Measurements from ENCODE around the gene FAM156B. TPM values are rescaled to one million over a fixed set of nuclear protein-coding genes. Genes with fewer than 3 reads are reported as not detected.
"Not testable (repeated sequence)": the region's sequence is repeated elsewhere in the genome, so short reads cannot be mapped to it uniquely, and the experiment has no call there.

The FAM156B gene
- total RNA-seq, 1 donor from 2014 or later = 20.1 TPM

GRCh38 chrX:52870046-52870445 is 27.1 kb upstream of the FAM156B start:
- Mint-ChIP-seq H3K4me1 (ENCODE audit: unreplicated experiment) (no peaks in the 10 kb centered on the region), H3K27ac (no peak overlapping the region), H3K4me3 (no peak overlapping the region), H3K9me3 (no peaks in the 10 kb centered on the region), H3K36me3 (no peaks in the 10 kb centered on the region), H3K27me3 (peaks cover 15% of the 10 kb centered on the region)
- TF ChIP-seq CTCF (conservative IDR thresholded peaks at IDR 0.05) = no peak
- DNase-seq (ENCODE audit: extremely low spot score, unreplicated experiment) = no peak

DNA sequence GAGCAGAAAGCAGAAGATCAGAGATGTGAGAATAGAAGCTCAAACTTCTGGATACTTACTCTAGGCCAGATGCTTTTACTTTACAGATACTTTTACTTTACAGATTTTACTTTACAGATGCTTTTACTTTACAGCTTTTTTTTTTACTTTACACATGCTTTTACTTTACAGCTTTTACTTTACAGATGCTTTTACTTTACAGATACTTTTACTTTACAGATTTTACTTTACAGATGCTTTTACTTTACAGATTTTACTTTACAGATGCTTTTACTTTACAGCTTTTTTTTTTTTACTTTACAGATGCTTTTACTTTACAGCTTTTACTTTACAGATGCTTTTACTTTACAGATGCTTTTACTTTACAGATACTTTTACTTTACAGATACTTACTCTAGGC is 23.3 kb upstream of the FAM156B start:
- not testable (repeated sequence) for H3K4me1 Mint-ChIP-seq (ENCODE audit: unreplicated experiment); H3K36me3 Mint-ChIP-seq; DNase-seq (ENCODE audit: extremely low spot score, unreplicated experiment); H3K9me3 Mint-ChIP-seq; H3K27ac Mint-ChIP-seq; H3K4me3 Mint-ChIP-seq
- H3K27me3 Mint-ChIP-seq = peaks cover 21% of the 10 kb centered on the region

DNA sequence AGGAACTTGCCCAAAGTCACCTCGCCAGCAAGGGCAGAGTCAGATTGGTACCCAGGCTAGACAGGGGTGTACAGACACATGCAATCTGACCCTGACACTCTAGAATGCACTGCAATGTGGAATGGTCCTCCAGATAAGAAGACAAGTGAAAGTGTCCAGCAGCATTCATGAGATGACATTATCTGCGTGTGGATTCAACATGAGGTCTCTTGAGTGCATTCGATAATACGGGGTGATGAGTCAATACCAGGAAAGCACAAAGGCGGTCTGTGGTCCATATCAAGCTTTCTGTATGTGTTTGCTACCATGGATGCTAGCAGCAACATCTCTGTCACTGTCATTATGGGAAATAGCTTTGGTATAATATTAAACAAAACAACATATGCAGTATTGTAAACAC is 22.5 kb upstream of the FAM156B start:
- Mint-ChIP-seq H3K4me3 (no peak overlapping the region), H3K36me3 (no peaks in the 10 kb centered on the region), H3K4me1 (ENCODE audit: unreplicated experiment) (no peaks in the 10 kb centered on the region), H3K27ac (no peak overlapping the region), H3K27me3 (peaks cover 17% of the 10 kb centered on the region), H3K9me3 (no peaks in the 10 kb centered on the region)
- no peak for TF ChIP-seq CTCF (conservative IDR thresholded peaks at IDR 0.05)
- DNase-seq (ENCODE audit: extremely low spot score, unreplicated experiment) = no peak

GRCh38 chrX:52875436-52875835 is 21.7 kb upstream of the FAM156B start:
- not testable (repeated sequence) for H3K36me3 Mint-ChIP-seq; H3K4me1 Mint-ChIP-seq (ENCODE audit: unreplicated experiment); H3K4me3 Mint-ChIP-seq; H3K9me3 Mint-ChIP-seq; H3K27ac Mint-ChIP-seq; DNase-seq (ENCODE audit: extremely low spot score, unreplicated experiment)
- H3K27me3 Mint-ChIP-seq = peaks cover 14% of the 10 kb centered on the region

DNA sequence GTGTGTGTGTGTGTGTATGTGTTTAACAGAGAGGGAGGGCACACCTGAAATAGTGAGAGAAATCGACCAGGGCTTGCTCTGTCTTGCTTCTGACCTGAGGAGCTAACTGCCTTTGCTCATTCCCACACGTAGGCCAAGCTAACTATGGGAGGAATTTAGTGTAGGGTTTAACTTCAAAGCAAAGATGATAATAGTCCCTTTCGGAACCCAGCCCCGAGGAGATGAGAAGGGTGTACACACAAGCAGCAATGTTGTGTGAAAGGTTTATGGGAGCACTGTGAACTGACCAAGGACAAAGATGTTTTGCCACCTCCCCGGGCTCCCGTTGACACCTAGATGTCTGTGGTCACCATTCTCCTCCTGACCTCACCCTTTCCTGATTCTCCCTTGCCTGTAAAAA is 20.7 kb upstream of the FAM156B start:
- H3K9me3 Mint-ChIP-seq; H3K4me1 Mint-ChIP-seq (ENCODE audit: unreplicated experiment); H3K27ac Mint-ChIP-seq; DNase-seq (ENCODE audit: extremely low spot score, unreplicated experiment); H3K36me3 Mint-ChIP-seq; H3K4me3 Mint-ChIP-seq: not testable (repeated sequence)
- H3K27me3 Mint-ChIP-seq = peaks cover 14% of the 10 kb centered on the region

DNA sequence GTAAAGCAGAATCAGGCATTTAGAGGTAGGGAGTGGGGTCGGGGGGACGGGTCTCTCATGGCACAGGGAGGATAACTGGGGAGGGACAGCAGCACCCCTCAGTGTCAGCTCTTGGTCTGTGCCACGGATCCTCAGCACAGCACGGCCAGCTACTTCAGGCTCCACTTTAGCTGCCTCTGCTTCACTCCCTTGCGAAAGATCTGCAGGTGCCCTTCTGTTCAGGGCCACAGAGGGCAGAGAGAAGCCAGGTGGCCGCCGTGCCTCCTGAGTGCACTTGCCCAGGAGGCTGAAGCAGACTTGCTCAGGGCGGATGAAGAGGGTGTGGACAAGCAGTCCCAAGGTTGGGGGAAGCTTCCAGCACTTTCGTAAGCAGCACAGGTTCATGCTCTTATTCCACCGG is 9.7 kb upstream of the FAM156B start:
- H3K4me3 Mint-ChIP-seq, H3K9me3 Mint-ChIP-seq, H3K27ac Mint-ChIP-seq: not testable (repeated sequence)

GRCh38 chrX:52888090-52888489 is 9.0 kb upstream of the FAM156B start:
- H3K27me3 Mint-ChIP-seq; H3K4me3 Mint-ChIP-seq; H3K9me3 Mint-ChIP-seq; H3K36me3 Mint-ChIP-seq; DNase-seq (ENCODE audit: extremely low spot score, unreplicated experiment); H3K4me1 Mint-ChIP-seq (ENCODE audit: unreplicated experiment); H3K27ac Mint-ChIP-seq: not testable (repeated sequence)

More for the DNA sequence above, 9.7 kb upstream of the FAM156B start:
- H3K4me1 Mint-ChIP-seq (ENCODE audit: unreplicated experiment); H3K27me3 Mint-ChIP-seq; H3K36me3 Mint-ChIP-seq; DNase-seq (ENCODE audit: extremely low spot score, unreplicated experiment): not testable (repeated sequence)

DNA sequence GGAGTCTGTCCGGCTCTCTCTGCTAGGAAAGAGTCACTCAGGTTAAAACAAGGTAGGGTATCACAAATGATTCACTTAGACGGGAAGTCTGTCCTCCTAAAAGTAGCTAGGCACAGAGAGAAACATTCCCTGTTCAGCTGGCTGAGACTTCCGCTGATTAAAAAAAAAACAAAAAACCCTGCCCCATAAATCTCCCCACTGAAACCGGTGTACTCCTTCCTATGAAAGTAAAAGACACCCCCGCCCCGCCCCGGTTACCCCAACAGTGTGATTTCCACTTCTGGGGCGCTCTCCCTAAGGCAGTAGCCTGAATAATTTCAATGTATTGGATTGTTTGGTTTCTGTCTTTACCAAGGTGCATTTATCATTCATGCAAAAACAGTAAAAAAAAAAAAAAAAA is 692 bp upstream of the FAM156B start:
- not testable (repeated sequence) for H3K27ac Mint-ChIP-seq; H3K4me1 Mint-ChIP-seq (ENCODE audit: unreplicated experiment); H3K9me3 Mint-ChIP-seq; DNase-seq (ENCODE audit: extremely low spot score, unreplicated experiment); H3K4me3 Mint-ChIP-seq; H3K36me3 Mint-ChIP-seq; H3K27me3 Mint-ChIP-seq

DNA sequence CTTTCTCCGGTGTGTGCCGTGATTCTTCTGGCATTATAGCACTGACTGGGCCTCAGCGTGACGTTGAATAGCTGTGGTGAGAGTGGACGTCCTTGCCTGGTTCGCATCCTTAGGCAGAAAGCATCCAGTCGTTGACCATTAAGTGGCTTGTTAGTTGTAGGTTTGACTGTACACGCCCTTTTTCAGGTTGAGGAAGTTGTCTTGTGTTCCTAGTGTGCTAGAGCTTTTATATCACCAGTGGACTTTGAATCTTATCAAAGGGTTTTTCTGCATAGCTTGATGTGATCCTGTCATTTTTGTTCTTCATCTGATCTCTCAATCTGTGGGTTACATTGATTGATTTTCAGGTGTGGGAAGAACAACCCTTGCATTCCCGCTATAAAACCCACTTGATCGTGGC is 8.4 kb downstream of the FAM156B start:
- DNase-seq (ENCODE audit: extremely low spot score, unreplicated experiment); H3K4me3 Mint-ChIP-seq: not testable (repeated sequence)

DNA sequence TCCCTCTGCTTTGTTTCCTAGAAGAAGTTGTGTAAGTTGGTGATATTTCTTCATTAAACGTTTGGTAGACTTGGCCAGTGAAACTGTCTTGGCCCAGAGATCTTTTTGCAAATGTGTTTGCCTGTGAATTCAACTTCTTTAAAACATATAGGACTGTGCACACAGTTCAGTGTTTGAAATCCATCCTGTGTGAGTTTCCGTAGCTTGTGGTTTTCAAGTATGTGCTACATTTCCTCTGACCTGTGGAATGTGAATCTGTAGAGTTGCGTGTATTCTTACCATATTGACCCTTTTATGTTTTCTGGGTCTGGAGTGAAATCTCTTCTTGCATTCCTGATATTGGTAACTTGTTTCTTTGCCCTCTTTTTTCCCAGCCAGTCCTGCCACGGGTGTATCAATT is 8.9 kb downstream of the FAM156B start:
- H3K27me3 Mint-ChIP-seq, H3K9me3 Mint-ChIP-seq: not testable (repeated sequence)

More for the DNA sequence above, 8.4 kb downstream of the FAM156B start:
- H3K27ac Mint-ChIP-seq; H3K9me3 Mint-ChIP-seq; H3K4me1 Mint-ChIP-seq (ENCODE audit: unreplicated experiment); H3K27me3 Mint-ChIP-seq; H3K36me3 Mint-ChIP-seq: not testable (repeated sequence)

GRCh38 chrX:52907137-52907536 is 10.0 kb downstream of the FAM156B start:
- H3K4me1 Mint-ChIP-seq (ENCODE audit: unreplicated experiment); H3K9me3 Mint-ChIP-seq; H3K27ac Mint-ChIP-seq; DNase-seq (ENCODE audit: extremely low spot score, unreplicated experiment); H3K27me3 Mint-ChIP-seq; H3K4me3 Mint-ChIP-seq; H3K36me3 Mint-ChIP-seq: not testable (repeated sequence)

More for the DNA sequence above, 8.9 kb downstream of the FAM156B start:
- not testable (repeated sequence) for H3K27ac Mint-ChIP-seq; DNase-seq (ENCODE audit: extremely low spot score, unreplicated experiment); H3K4me1 Mint-ChIP-seq (ENCODE audit: unreplicated experiment); H3K4me3 Mint-ChIP-seq; H3K36me3 Mint-ChIP-seq

GRCh38 chrX:52907900-52908299 is 10.8 kb downstream of the FAM156B start:
- H3K4me1 Mint-ChIP-seq (ENCODE audit: unreplicated experiment); H3K4me3 Mint-ChIP-seq; H3K36me3 Mint-ChIP-seq; H3K27me3 Mint-ChIP-seq; H3K9me3 Mint-ChIP-seq; H3K27ac Mint-ChIP-seq; DNase-seq (ENCODE audit: extremely low spot score, unreplicated experiment): not testable (repeated sequence)

GRCh38 chrX:52909313-52909969 is 12.3 kb downstream of the FAM156B start:
- H3K27me3 Mint-ChIP-seq; H3K27ac Mint-ChIP-seq; H3K9me3 Mint-ChIP-seq; DNase-seq (ENCODE audit: extremely low spot score, unreplicated experiment); H3K4me1 Mint-ChIP-seq (ENCODE audit: unreplicated experiment); H3K36me3 Mint-ChIP-seq; H3K4me3 Mint-ChIP-seq: not testable (repeated sequence)

All from type B pancreatic cell (in vitro differentiated cells).